NCI-H774 (cell line): ENCODE results near the gene TMA7.

Experiments
- DNase-seq: peaks from one replicate; lab custom pipeline; 2025; lab: John Stamatoyannopoulos, UW

The TMA7 gene

GRCh38 chr3:48409291-48410201, 30.5 kb upstream of the TMA7 start:
- DNase-seq = no peak

GRCh38 chr3:48410205-48411040, 29.6 kb upstream of the TMA7 start:
- DNase-seq = no peak

GRCh38 chr3:48411041-48411588, 28.9 kb upstream of the TMA7 start:
- no peak for DNase-seq

- no peak for DNase-seq
Measured at GRCh38 chr3:48411606-48412374, 28.3 kb upstream of the TMA7 start.

- DNase-seq = no peak
Measured at GRCh38 chr3:48412375-48413001, 27.6 kb upstream of the TMA7 start.

GRCh38 chr3:48413086-48413485, 27.0 kb upstream of the TMA7 start:
- DNase-seq = no peak

- DNase-seq = no peak
Measured at GRCh38 chr3:48413611-48414010, 26.4 kb upstream of the TMA7 start.

- no peak for DNase-seq
Measured at GRCh38 chr3:48414376-48415250, 25.4 kb upstream of the TMA7 start.

- DNase-seq = no peak
Measured at GRCh38 chr3:48415251-48415953, 24.7 kb upstream of the TMA7 start.

GRCh38 chr3:48416091-48416505, 24.0 kb upstream of the TMA7 start:
- DNase-seq = no peak

- no peak for DNase-seq
Measured at GRCh38 chr3:48416546-48416945, 23.5 kb upstream of the TMA7 start.

GRCh38 chr3:48417529-48418108, 22.4 kb upstream of the TMA7 start:
- DNase-seq = no peak

- DNase-seq = no peak
Measured at GRCh38 chr3:48418140-48418539, 21.9 kb upstream of the TMA7 start.

GRCh38 chr3:48418651-48419050, 21.4 kb upstream of the TMA7 start:
- DNase-seq = no peak

- no peak for DNase-seq
Measured at GRCh38 chr3:48419149-48419548, 20.9 kb upstream of the TMA7 start.

- no peak for DNase-seq
Measured at GRCh38 chr3:48419597-48419996, 20.5 kb upstream of the TMA7 start.

- no peak for DNase-seq
Measured at GRCh38 chr3:48420561-48420960, 19.5 kb upstream of the TMA7 start.

GRCh38 chr3:48422272-48422671, 17.8 kb upstream of the TMA7 start:
- no peak for DNase-seq

GRCh38 chr3:48422681-48423080, 17.4 kb upstream of the TMA7 start:
- DNase-seq = no peak
